ENCODE data around the gene TJP2.

Gene TJP2

GRCh38 chr9:69211424-69212036 lies 37.5 kb downstream of the TJP2 start:
- DNase-seq (ENCODE audit: low spot score), result no peak
- TF ChIP-seq, protein P1, sequence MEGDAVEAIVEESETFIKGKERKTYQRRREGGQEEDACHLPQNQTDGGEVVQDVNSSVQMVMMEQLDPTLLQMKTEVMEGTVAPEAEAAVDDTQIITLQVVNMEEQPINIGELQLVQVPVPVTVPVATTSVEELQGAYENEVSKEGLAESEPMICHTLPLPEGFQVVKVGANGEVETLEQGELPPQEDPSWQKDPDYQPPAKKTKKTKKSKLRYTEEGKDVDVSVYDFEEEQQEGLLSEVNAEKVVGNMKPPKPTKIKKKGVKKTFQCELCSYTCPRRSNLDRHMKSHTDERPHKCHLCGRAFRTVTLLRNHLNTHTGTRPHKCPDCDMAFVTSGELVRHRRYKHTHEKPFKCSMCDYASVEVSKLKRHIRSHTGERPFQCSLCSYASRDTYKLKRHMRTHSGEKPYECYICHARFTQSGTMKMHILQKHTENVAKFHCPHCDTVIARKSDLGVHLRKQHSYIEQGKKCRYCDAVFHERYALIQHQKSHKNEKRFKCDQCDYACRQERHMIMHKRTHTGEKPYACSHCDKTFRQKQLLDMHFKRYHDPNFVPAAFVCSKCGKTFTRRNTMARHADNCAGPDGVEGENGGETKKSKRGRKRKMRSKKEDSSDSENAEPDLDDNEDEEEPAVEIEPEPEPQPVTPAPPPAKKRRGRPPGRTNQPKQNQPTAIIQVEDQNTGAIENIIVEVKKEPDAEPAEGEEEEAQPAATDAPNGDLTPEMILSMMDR (IDR thresholded peaks at IDR 0.05; ENCODE audit: borderline replicate concordance, control extremely low read depth, extremely low read depth, insufficient read depth, missing control alignments), result no peak
- in situ Hi-C loops (cut with MboI; ENCODE audit: low sequenced_read_pairs, unreplicated experiment), result no loop called here

DNA sequence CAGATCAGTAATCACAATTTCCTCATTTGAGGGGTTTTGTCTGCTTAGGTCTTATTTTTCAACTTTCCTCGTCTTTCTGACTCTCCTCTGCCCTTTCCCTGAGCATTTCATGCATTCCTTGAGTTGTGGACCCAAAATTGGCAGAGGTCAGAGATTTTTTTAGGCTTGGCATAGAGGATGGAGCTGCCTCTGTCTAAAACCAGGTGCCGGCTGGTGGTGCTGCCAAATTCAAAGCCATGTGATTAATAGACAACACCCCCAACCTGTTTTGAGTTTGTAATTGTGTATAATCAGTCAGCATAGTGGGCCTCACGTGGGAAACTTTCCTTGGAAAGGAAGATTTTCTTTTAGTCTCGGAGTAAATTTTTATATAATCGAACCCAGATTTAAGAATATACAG lies 39.6 kb downstream of the TJP2 start:
- in situ Hi-C loops (cut with MboI; ENCODE audit: low sequenced_read_pairs, unreplicated experiment), result no loop called here
- TF ChIP-seq, protein P1 (IDR thresholded peaks at IDR 0.05; ENCODE audit: borderline replicate concordance, control extremely low read depth, extremely low read depth, insufficient read depth, missing control alignments), result no peak
- no peak for DNase-seq (ENCODE audit: low spot score)

GRCh38 chr9:69214939-69215338 lies 40.9 kb downstream of the TJP2 start:
- in situ Hi-C loops (cut with MboI; ENCODE audit: low sequenced_read_pairs, unreplicated experiment), result no loop called here
- TF ChIP-seq, protein P1 (IDR thresholded peaks at IDR 0.05; ENCODE audit: borderline replicate concordance, control extremely low read depth, extremely low read depth, insufficient read depth, missing control alignments), result no peak
- no peak for DNase-seq (ENCODE audit: low spot score)

DNA sequence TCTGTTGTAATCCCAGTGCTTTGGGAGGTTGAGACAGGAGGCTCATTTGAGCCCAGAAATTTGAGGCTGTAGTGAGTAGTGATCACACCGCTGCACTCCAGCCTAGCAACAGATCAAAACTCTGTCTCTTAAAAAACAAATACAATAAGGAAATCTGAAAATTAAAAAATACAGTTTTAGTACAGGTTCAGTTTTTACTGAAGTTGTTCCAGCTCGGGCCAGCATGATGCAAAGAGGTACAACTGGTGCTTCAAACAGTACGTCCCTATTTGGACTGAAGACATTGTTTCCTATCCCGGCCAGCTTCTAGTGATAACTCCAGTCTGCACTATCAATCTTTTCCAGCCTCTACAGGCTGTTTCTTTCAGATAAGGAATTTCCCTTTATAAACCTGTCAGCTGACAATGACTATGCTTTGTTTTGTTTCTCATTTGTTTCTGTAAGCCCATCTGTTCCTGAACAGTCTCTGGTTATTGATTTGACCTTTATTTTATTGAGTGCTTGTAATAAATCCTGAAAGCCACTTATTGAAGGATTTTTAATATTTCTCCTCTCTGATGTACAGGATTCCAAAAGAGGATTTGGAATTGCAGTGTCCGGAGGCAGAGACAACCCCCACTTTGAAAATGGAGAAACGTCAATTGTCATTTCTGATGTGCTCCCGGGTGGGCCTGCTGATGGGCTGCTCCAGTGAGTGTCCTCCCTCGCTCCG lies 41.9 kb downstream of the TJP2 start:
- TF ChIP-seq, protein P1 (IDR thresholded peaks at IDR 0.05; ENCODE audit: borderline replicate concordance, control extremely low read depth, extremely low read depth, insufficient read depth, missing control alignments), result no peak
- in situ Hi-C loops (cut with MboI; ENCODE audit: low sequenced_read_pairs, unreplicated experiment), result no loop called here
- no peak for DNase-seq (ENCODE audit: low spot score)

GRCh38 chr9:69218166-69218565 lies 44.1 kb downstream of the TJP2 start:
- in situ Hi-C loops (cut with MboI; ENCODE audit: low sequenced_read_pairs, unreplicated experiment), result no loop called here
- TF ChIP-seq, protein P1 (IDR thresholded peaks at IDR 0.05; ENCODE audit: borderline replicate concordance, control extremely low read depth, extremely low read depth, insufficient read depth, missing control alignments), result no peak
- DNase-seq (ENCODE audit: low spot score), result no peak

DNA sequence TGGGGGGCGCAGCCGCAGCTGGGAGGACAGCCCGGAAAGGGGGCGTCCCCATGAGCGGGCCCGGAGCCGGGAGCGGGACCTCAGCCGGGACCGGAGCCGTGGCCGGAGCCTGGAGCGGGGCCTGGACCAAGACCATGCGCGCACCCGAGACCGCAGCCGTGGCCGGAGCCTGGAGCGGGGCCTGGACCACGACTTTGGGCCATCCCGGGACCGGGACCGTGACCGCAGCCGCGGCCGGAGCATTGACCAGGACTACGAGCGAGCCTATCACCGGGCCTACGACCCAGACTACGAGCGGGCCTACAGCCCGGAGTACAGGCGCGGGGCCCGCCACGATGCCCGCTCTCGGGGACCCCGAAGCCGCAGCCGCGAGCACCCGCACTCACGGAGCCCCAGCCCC lies 47.0 kb downstream of the TJP2 start:
- TF ChIP-seq, protein P1 (IDR thresholded peaks at IDR 0.05; ENCODE audit: borderline replicate concordance, control extremely low read depth, extremely low read depth, insufficient read depth, missing control alignments), result no peak
- in situ Hi-C loops (cut with MboI; ENCODE audit: low sequenced_read_pairs, unreplicated experiment), result no loop called here
- no peak for DNase-seq (ENCODE audit: low spot score)

Data from GM13976 (cell line).